ENCODE measurements around the gene LRP2BP. TPM values are rescaled to one million over a fixed set of nuclear protein-coding genes. Genes with fewer than 3 reads are reported as not detected.

Gene LRP2BP
- total RNA-seq (2021) (0.85 and 0.90 TPM in 2 replicates), Bru-seq, nascent RNA (percentile 45 among the genes with signal in this experiment), BruChase-seq, experiment 1, labeled RNA remaining after a 2-hour chase (percentile 51 among the genes with signal in this experiment), BruChase-seq, experiment 2, labeled RNA remaining after a 6-hour chase (percentile 65 among the genes with signal in this experiment)
- long read RNA-seq, partial matches to known transcripts, result 0 of 4 reads
- long read RNA-seq, other reads (novel, unspliced or antisense), result 4 of 4 reads

DNA sequence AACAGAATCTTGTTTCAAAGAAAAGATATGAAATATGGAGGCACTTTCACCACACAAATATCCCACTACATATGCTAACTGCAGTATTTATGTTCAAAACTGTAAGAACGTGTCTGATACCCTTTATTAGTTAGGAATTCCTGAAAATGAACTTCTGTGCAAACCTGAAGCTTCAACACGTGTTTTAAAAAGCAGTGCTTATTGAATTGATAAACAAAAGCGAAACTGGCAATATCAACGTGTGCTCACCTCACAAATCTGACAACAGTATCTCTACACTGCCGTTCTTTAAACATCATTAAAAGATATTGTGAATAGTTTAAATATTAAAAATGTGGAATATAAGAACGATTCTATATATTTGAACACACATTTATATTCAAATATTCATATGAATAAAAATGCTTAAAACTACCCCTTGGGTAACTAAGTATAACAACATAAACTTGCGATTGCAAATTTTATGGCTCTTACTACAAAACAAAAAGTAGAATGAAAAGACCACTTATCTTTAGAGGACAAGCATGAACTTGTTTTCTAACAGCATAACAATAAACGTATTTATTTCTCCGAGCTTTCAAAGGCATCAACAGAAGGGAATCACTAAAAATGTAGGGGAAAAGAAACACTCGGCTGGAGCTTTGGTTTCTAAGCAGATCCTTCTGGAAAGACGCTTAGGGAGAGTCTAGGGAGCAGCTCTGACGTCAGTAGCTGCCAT is at the start of gene LRP2BP:
Gene LRP2BP (minus strand): TSS at position 687 of the 718 bp plus-strand sequence. CDS start 17,738 bp downstream, outside the sequence.
- ChIA-PET CTCF (interaction anchor here (0.7 kb wide), 1 partner anchor 12 kb away, joined by 3 read pairs; no protein-coding TSS in a partner anchor), POLR2A (ENCODE audit: unreplicated experiment) (interaction anchor here (0.7 kb wide), 1 partner anchor 42 kb away, joined by 4 read pairs; no protein-coding TSS in a partner anchor)
- intact Hi-C loops (cut with micrococcal nuclease; ENCODE audit: unreplicated experiment), result loop anchor here (10.0 kb wide), 1 partner anchor 199 kb away; no protein-coding TSS in a partner anchor
- Histone ChIP-seq H3K27ac (peak within 1 kb of the TSS; percentile 98), H3K9me3 (ENCODE audit: insufficient read depth, low read depth) (no peaks in the 10 kb centered on the region), H3K4me1 (replicated peaks; ENCODE audit: insufficient read depth) (peaks cover 16% of the 10 kb centered on the region), H2AFZ (peak within 1 kb of the TSS; percentile 97), H3K36me3 (ENCODE audit: low read depth) (no peaks in the 10 kb centered on the region), H3K4me2 (peak within 1 kb of the TSS; percentile 98), H3K79me2 (ENCODE audit: low read depth) (no peaks in the 10 kb centered on the region), H3F3A (ENCODE audit: insufficient read depth, low read depth) (peaks cover 15% of the 10 kb centered on the region), H3K27me3 (ENCODE audit: insufficient read depth, low read depth) (no peaks in the 10 kb centered on the region), H4K20me1 (ENCODE audit: insufficient read depth) (no peaks in the 10 kb centered on the region), H3K9me2 (ENCODE audit: insufficient read depth) (no peaks in the 10 kb centered on the region; the same call in 1 of the 2 replicates), H3K4me3 (peak within 1 kb of the TSS; percentile 91)
- BruUV-seq (replicated peaks), result no TSS peak
- TF ChIP-seq EZH2 (IDR thresholded peaks at IDR 0.05; ENCODE audit: low read depth), result no peak
- TF ChIP-seq, protein P1, sequence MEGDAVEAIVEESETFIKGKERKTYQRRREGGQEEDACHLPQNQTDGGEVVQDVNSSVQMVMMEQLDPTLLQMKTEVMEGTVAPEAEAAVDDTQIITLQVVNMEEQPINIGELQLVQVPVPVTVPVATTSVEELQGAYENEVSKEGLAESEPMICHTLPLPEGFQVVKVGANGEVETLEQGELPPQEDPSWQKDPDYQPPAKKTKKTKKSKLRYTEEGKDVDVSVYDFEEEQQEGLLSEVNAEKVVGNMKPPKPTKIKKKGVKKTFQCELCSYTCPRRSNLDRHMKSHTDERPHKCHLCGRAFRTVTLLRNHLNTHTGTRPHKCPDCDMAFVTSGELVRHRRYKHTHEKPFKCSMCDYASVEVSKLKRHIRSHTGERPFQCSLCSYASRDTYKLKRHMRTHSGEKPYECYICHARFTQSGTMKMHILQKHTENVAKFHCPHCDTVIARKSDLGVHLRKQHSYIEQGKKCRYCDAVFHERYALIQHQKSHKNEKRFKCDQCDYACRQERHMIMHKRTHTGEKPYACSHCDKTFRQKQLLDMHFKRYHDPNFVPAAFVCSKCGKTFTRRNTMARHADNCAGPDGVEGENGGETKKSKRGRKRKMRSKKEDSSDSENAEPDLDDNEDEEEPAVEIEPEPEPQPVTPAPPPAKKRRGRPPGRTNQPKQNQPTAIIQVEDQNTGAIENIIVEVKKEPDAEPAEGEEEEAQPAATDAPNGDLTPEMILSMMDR (conservative IDR thresholded peaks at IDR 0.05), result no peak
- DNase-seq, result no peak

DNA sequence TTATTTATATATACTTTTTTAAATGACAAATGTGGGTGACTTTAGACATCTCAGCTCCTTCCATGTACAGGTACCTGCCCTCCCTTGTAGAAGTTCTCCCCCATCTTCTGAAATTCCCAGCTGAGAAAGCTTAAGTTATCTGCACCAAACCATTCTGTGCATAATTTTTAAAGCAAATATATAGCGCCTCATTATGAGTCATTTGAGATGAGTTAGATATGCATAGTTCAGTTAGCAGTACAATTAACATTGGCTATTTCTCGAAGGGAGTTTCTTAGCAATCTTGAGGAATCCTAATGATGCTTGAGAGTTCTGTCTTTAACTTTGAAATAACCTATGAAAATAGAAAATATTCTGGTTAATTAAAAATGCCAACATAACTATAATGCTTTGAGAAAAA is 49.5 kb upstream of the LRP2BP start:
- H3F3A ChIP-seq (ENCODE audit: insufficient read depth, low read depth), result no peaks in the 10 kb centered on the region
- no peak overlapping the region for H3K27ac ChIP-seq
- H3K4me3 ChIP-seq, result no peak overlapping the region
- no peaks in the 10 kb centered on the region for H3K79me2 ChIP-seq (ENCODE audit: low read depth)
- H4K20me1 ChIP-seq (ENCODE audit: insufficient read depth), result no peaks in the 10 kb centered on the region
- intact Hi-C loops (cut with micrococcal nuclease; ENCODE audit: unreplicated experiment), result no loop called here
- H3K36me3 ChIP-seq (ENCODE audit: low read depth), result no peaks in the 10 kb centered on the region
- no TSS peak for BruUV-seq (replicated peaks)
- CTCF ChIA-PET, result no interaction called here
- no peaks in the 10 kb centered on the region for H3K9me3 ChIP-seq (ENCODE audit: insufficient read depth, low read depth)
- H3K9me2 ChIP-seq (ENCODE audit: insufficient read depth), result no peaks in the 10 kb centered on the region
- DNase-seq, result no peak
- TF ChIP-seq EZH2 (IDR thresholded peaks at IDR 0.05; ENCODE audit: low read depth), result no peak
- TF ChIP-seq, protein P1 (conservative IDR thresholded peaks at IDR 0.05), result no peak
- no peaks in the 10 kb centered on the region for H3K27me3 ChIP-seq (ENCODE audit: insufficient read depth, low read depth)
- POLR2A ChIA-PET (ENCODE audit: unreplicated experiment), result no interaction called here
- no peaks in the 10 kb centered on the region for H3K4me1 ChIP-seq (replicated peaks; ENCODE audit: insufficient read depth)
- H3K4me2 ChIP-seq, result no peak overlapping the region
- H2AFZ ChIP-seq, result no peak overlapping the region

DNA sequence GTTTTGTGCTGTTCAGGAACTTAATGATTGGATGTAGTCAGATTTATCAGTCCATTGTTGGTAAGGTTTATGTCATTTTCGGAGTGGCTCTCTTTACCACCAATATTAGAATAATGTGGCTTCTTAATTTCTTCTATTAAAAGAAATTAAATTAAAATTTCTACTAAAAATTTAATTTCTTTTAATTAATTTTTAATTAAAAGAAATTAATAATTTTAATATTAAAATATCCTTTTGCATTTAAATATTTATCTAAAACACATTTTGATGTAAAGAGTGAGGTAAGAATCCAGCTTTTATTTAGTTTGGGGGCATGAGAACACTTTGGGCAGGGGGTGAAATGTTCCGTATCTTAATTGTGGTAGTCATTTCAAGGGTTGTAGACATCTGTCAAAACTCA is 45.8 kb upstream of the LRP2BP start:
- H2AFZ ChIP-seq, result no peak overlapping the region
- H3K9me3 ChIP-seq (ENCODE audit: insufficient read depth, low read depth), result no peaks in the 10 kb centered on the region
- H3K9me2 ChIP-seq (ENCODE audit: insufficient read depth), result no peaks in the 10 kb centered on the region
- DNase-seq, result no peak
- ChIA-PET POLR2A (ENCODE audit: unreplicated experiment) (no interaction called here), CTCF (no interaction called here)
- no TSS peak for BruUV-seq (replicated peaks)
- no peaks in the 10 kb centered on the region for H3K4me1 ChIP-seq (replicated peaks; ENCODE audit: insufficient read depth)
- no peak overlapping the region for H3K4me2 ChIP-seq
- no peaks in the 10 kb centered on the region for H3K27me3 ChIP-seq (ENCODE audit: insufficient read depth, low read depth)
- H3K79me2 ChIP-seq (ENCODE audit: low read depth), result no peaks in the 10 kb centered on the region
- intact Hi-C loops (cut with micrococcal nuclease; ENCODE audit: unreplicated experiment), result no loop called here
- H4K20me1 ChIP-seq (ENCODE audit: insufficient read depth), result no peaks in the 10 kb centered on the region
- TF ChIP-seq, protein P1 (conservative IDR thresholded peaks at IDR 0.05), result no peak
- TF ChIP-seq EZH2 (IDR thresholded peaks at IDR 0.05; ENCODE audit: low read depth), result no peak
- no peaks in the 10 kb centered on the region for H3F3A ChIP-seq (ENCODE audit: insufficient read depth, low read depth)
- H3K27ac ChIP-seq, result no peak overlapping the region
- H3K36me3 ChIP-seq (ENCODE audit: low read depth), result no peaks in the 10 kb centered on the region
- H3K4me3 ChIP-seq, result no peak overlapping the region

All from PC-9 (cell line).